A549 treated with DMSO at 1 μM for 4 hours (cell line): Measurements from ENCODE around the gene CDH9. TPM values are rescaled to one million over a fixed set of nuclear protein-coding genes. Genes with fewer than 3 reads are reported as not detected.

Source experiments
- total RNA-seq: library from RNA; stranded (reverse); fragments of 200-300 nt; extraction: Qiagen RNA extraction; gene quantifications from 5 replicates; pipeline ENCODE4 v1.2.3, GENCODE V29; 2022; ENCODE audit warnings: low read depth

Gene CDH9
- total RNA-seq: not detected in 5 replicates

GRCh38 chr5:27038476-27038875 is at the start of gene CDH9:
TSS of gene CDH9 (minus strand) at chr5:27038586. CDS start at chr5:26988333, 50,253 bp downstream.

